Neuron (in vitro differentiated cells): ENCODE data around the gene CCDC51.
"Not testable (repeated sequence)": the region's sequence is repeated elsewhere in the genome, so short reads cannot be mapped to it uniquely, and the experiment has no call there.

Experiments used
- H2AFZ ChIP-seq: one replicate; pipeline ENCODE4 v1.6.1; 2013; ENCODE audit warnings: low read depth, mild to moderate bottlenecking, inconsistent platforms, low read length, moderate library complexity
- H3K27me3 ChIP-seq: one replicate; pipeline ENCODE4 v1.6.1; 2013; ENCODE audit warnings: low read length; ENCODE audit not compliant: insufficient read depth
- H3K36me3 ChIP-seq: one replicate; pipeline ENCODE4 v1.6.1; 2013; ENCODE audit warnings: low read length; ENCODE audit not compliant: insufficient read depth
- H3K4me1 ChIP-seq: one replicate; pipeline ENCODE4 v1.6.1; 2013; ENCODE audit warnings: low read length; ENCODE audit not compliant: insufficient read depth
- H3K4me3 ChIP-seq: 2 replicates; pipeline ENCODE4 v1.5.1; 2013; ENCODE audit warnings: mild to moderate bottlenecking, low read length, moderate library complexity
- H3K9me3 ChIP-seq: one replicate; pipeline ENCODE4 v1.6.1; 2013; ENCODE audit warnings: low read length

The CCDC51 gene, protein sequence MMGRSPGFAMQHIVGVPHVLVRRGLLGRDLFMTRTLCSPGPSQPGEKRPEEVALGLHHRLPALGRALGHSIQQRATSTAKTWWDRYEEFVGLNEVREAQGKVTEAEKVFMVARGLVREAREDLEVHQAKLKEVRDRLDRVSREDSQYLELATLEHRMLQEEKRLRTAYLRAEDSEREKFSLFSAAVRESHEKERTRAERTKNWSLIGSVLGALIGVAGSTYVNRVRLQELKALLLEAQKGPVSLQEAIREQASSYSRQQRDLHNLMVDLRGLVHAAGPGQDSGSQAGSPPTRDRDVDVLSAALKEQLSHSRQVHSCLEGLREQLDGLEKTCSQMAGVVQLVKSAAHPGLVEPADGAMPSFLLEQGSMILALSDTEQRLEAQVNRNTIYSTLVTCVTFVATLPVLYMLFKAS

DNA sequence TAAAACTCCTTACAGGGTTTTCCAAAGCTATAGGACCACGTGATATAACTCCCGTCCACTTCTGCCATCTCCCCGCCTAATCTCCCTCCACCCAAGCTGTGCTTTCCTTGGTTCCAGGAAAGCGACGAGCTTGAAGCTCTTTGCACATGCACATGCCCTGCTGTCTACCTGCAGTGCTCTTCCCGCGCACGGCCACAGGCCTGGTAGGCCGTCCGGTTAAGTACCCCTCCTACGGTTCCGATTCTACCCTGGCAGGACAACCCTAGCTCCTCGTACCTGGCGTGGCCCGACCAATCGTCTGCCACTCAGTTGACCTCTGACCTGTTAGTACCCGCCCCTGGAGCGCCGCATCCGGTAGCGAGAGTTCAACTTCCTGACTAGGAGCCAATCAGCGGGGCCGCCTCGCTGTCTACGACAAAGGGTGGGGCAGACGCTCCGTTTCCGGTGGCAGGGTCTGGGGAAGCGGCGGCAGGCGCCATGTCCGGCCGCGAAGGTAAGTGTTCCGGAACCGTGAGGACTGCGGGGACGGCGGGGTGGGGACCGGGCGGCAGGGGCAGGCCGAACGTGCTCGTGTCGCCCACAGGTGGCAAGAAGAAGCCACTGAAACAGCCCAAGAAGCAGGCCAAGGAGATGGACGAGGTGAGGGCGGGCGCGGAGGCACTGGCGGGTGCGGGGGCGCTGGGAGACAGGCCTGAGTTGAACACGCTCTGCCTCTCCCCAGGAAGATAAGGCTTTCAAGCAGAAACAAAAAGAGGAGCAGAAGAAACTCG, at the start of gene CCDC51, which contains the start of gene TMA7:
CCDC51 (minus strand) TSS at position 300 of the 770 bp plus-strand sequence. CDS start 4,991 bp downstream, outside the sequence.
TMA7 (plus strand) TSS at position 438 of the 770 bp plus-strand sequence; CDS start at position 478, 40 bp downstream.
- H3K36me3 ChIP-seq: peaks cover 21% of the 10 kb centered on the region
- H2AFZ ChIP-seq: peak within 1 kb of the TSS; percentile 1
- peak within 1 kb of the TSS; percentile 63 for H3K4me3 ChIP-seq
- H3K27me3 ChIP-seq: no peaks in the 10 kb centered on the region
- no peaks in the 10 kb centered on the region for H3K9me3 ChIP-seq
- peaks cover 12% of the 10 kb centered on the region for H3K4me1 ChIP-seq

GRCh38 chr3:48486952-48487351, 47.0 kb upstream of the CCDC51 start:
- H3K4me3 ChIP-seq: no peak overlapping the region
- no peaks in the 10 kb centered on the region for H3K4me1 ChIP-seq
- no peaks in the 10 kb centered on the region for H3K27me3 ChIP-seq
- no peak overlapping the region for H2AFZ ChIP-seq
- H3K9me3 ChIP-seq: no peaks in the 10 kb centered on the region
- no peaks in the 10 kb centered on the region for H3K36me3 ChIP-seq

DNA sequence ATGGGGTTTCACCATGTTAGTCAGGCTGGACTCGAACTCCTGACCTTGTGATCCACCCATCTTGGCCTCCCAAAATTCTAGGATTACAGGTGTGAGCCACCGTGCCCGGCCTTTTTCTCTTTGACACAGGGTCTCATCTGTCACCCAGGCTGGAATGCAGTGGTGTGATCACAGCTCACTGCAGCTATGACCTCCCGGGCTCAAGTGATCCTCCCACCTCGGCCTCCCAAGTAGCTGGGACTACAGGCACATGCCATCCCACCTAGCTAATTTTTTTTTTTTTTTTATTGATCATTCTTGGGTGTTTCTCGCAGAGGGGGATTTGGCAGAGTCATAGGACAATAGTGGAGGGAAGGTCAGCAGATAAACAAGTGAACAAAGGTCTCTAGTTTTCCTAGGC, 42.9 kb upstream of the CCDC51 start:
- not testable (repeated sequence) for H3K4me3 ChIP-seq, H3K36me3 ChIP-seq, H3K27me3 ChIP-seq, H2AFZ ChIP-seq, H3K4me1 ChIP-seq, H3K9me3 ChIP-seq

GRCh38 chr3:48480891-48481290, 41.0 kb upstream of the CCDC51 start:
- H2AFZ ChIP-seq, H3K27me3 ChIP-seq, H3K36me3 ChIP-seq, H3K4me3 ChIP-seq, H3K9me3 ChIP-seq, H3K4me1 ChIP-seq: not testable (repeated sequence)

DNA sequence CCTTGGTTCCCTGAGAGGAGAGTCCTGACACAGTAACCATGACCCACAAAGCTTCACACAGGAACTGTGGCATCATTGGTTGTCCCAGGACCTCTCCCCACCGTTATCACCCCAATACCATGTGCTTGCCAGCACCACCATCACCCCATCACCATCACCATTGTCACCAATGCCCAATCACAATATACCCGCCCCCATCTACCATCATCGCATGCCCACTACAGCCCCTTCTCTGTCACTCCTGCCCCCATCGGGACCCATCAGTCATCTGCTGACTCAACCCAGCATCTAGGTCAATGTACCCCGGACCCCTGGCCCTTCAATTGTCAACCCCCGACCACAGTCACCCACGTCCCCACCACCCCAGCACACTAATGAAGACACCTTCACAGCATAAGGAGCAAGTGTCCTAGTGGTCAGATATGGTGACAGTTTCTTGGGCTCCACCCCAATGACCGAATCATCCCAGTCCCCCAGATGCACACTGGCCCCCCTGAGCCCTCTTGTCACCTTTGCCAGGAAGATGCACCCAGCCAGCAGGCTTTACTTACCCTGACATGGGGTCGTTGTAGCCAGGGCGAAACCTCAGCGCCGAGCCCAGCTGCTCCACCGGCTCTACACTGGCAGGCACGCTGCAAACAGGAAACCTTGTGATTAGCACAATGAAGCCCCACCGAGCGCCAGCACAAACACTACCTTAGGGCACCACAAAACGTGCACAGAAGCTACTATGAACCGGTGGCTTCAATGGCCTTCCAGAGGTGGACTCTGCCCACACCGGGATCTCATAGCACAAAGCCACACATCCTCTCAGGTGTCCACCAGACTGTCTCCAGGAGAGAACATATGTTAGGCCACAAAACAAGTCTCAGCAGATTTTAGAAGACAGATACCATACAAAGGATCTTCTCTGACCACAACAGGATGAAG, 39.0 kb upstream of the CCDC51 start:
- Histone ChIP-seq H3K4me1 (peaks cover 9% of the 10 kb centered on the region), H3K27me3 (no peaks in the 10 kb centered on the region), H3K9me3 (no peaks in the 10 kb centered on the region), H3K4me3 (no peak overlapping the region), H3K36me3 (no peaks in the 10 kb centered on the region), H2AFZ (no peak overlapping the region)

- Histone ChIP-seq H2AFZ (no peak overlapping the region), H3K4me3 (no peak overlapping the region), H3K4me1 (peaks cover 16% of the 10 kb centered on the region), H3K27me3 (no peaks in the 10 kb centered on the region), H3K36me3 (no peaks in the 10 kb centered on the region), H3K9me3 (no peaks in the 10 kb centered on the region)
Measured at GRCh38 chr3:48477959-48478520, 38.1 kb upstream of the CCDC51 start.

DNA sequence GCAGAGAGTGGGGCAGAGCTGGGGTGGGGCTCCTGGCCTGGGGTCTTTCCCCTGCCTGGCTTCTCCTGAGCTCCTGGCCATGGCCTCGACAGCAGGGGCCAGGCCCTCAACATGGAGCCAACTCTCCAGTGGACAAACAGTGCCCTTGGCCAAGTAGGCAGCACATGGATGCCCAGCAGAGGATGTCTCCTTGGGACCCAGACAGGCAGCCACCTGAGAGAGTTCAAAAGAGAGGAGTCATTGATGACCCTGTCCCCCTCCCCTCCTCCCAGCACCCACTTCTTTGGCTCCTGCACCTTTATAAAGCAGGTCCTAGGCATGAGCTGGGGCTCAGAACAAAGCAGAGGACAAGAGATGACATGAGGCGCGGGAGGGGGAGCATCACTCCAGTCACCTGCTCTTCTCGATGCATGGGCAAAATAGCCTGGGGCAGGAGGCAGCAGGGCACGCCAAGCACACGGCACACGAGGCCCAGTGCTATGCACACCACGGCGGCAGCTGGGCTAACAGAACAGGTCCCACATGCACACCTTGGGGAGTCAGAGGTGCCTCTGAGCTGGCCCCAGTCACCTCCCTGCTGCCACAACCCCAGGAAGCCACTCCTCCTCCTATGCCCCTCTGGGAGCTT, 36.6 kb upstream of the CCDC51 start:
- Histone ChIP-seq H3K4me3 (no peak overlapping the region), H3K4me1 (peaks cover 16% of the 10 kb centered on the region), H2AFZ (no peak overlapping the region), H3K27me3 (no peaks in the 10 kb centered on the region), H3K9me3 (no peaks in the 10 kb centered on the region), H3K36me3 (no peaks in the 10 kb centered on the region)

- Histone ChIP-seq H2AFZ (no peak overlapping the region), H3K4me1 (peaks cover 16% of the 10 kb centered on the region), H3K9me3 (no peaks in the 10 kb centered on the region), H3K4me3 (no peak overlapping the region), H3K36me3 (no peaks in the 10 kb centered on the region), H3K27me3 (no peaks in the 10 kb centered on the region)
Measured at GRCh38 chr3:48475188-48475587, 35.3 kb upstream of the CCDC51 start.

GRCh38 chr3:48474619-48475018, 34.7 kb upstream of the CCDC51 start:
- Histone ChIP-seq H3K9me3 (no peaks in the 10 kb centered on the region), H3K27me3 (no peaks in the 10 kb centered on the region), H2AFZ (no peak overlapping the region), H3K4me1 (peaks cover 19% of the 10 kb centered on the region), H3K36me3 (peaks cover 5% of the 10 kb centered on the region), H3K4me3 (no peak overlapping the region)

GRCh38 chr3:48474031-48474430, 34.1 kb upstream of the CCDC51 start:
- Histone ChIP-seq H3K36me3 (peaks cover 10% of the 10 kb centered on the region), H3K4me1 (peaks cover 19% of the 10 kb centered on the region)
- not testable (repeated sequence) for H3K9me3 ChIP-seq

GRCh38 chr3:48473617-48473952, 33.7 kb upstream of the CCDC51 start:
- Histone ChIP-seq H3K27me3 (no peaks in the 10 kb centered on the region), H3K4me3 (peak overlapping the region; percentile 53), H3K9me3 (no peaks in the 10 kb centered on the region), H2AFZ (no peak overlapping the region), H3K4me1 (peaks cover 19% of the 10 kb centered on the region), H3K36me3 (peaks cover 13% of the 10 kb centered on the region)

More at GRCh38 chr3:48474031-48474430, 34.1 kb upstream of the CCDC51 start:
- not testable (repeated sequence) for H3K27me3 ChIP-seq, H3K4me3 ChIP-seq, H2AFZ ChIP-seq

DNA sequence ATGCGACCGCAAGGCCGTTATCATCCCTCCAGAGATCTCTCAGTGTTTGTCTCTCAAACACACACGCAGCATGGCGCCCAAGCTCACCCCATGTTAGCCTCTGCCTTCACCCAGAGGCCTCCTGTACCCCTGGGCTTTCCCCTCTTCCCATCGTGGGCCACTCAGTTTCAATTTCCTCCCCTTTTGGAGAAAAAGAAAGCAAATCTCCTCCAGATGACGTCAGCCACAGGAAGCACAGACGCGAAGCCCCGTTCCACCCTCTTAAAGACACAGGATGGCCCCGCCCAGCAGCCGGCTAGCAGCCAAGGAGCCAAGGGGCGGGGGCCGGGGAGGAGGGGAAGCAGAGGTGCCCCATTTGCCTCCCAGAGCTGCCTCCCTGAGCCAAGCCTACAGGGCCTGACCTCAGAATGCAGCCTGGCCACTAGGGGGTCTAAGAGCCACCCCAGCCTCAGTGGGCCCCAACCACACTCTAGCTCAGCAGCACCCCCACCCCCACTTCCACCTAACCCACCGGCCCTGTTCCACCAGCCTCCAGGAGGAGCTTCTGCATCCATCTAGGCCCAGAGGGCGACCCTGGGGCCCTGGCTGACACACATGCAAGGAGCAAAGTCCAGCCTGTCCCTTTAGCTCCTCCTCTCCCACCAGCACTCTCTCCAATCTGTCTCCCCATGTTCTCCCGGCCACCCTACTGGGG, 33.2 kb upstream of the CCDC51 start:
- H3K4me3 ChIP-seq: peak overlapping the region; percentile 53
- H3K9me3 ChIP-seq: no peaks in the 10 kb centered on the region
- peaks cover 19% of the 10 kb centered on the region for H3K4me1 ChIP-seq
- H3K36me3 ChIP-seq: peaks cover 18% of the 10 kb centered on the region
- no peak overlapping the region for H2AFZ ChIP-seq
- H3K27me3 ChIP-seq: no peaks in the 10 kb centered on the region
